ENCODE results near the gene MYLK. TPM values are rescaled to one million over a fixed set of nuclear protein-coding genes. Genes with fewer than 3 reads are reported as not detected.

Gene MYLK
- total and polyA plus RNA-seq, 10 of the 15 experiments (the other 5 are each of a cell fraction or from before 2014, with no cell fraction given): 0.04 to 1.6 (median 0.42) TPM; not detected in 1

GRCh38 chr3:123561188-123561587 is 322.9 kb downstream of the MYLK start:
- Histone ChIP-seq H3K79me2 (ENCODE audit: control insufficient read depth, insufficient read depth, low read length) (no peaks in the 10 kb centered on the region), H3K4me2 (ENCODE audit: control insufficient read depth, insufficient read depth) (no peak overlapping the region), H4K20me1 (ENCODE audit: control insufficient read depth, insufficient read depth) (no peaks in the 10 kb centered on the region), H3K36me3 (ENCODE audit: control insufficient read depth in 2 of 2, insufficient read depth in 2 of 2, low read length in 1 of 2) (no peaks in the 10 kb centered on the region; a peak in 1 of 4 replicates), H3K4me3 (no peak overlapping the region), H3K9me3 (replicated peaks; ENCODE audit: control insufficient read depth, insufficient read depth, low read length) (no peaks in the 10 kb centered on the region), H2AFZ (ENCODE audit: control insufficient read depth, low read depth, low read length) (no peak overlapping the region), H3K27me3 (replicated peaks in 1 of 2; ENCODE audit: control insufficient read depth in 2 of 2, insufficient read depth in 2 of 2, low read length in 1 of 2) (no peaks in the 10 kb centered on the region), H3K27ac (ENCODE audit: control insufficient read depth, insufficient read depth) (no peak overlapping the region), H3K9ac (ENCODE audit: control insufficient read depth, insufficient read depth, low read length) (no peak overlapping the region), H3K4me1 (ENCODE audit: control insufficient read depth, insufficient read depth, low read length) (no peaks in the 10 kb centered on the region)
- SMC1A ChIA-PET (ENCODE audit: uncharacterized antibody, unreplicated experiment): interaction anchor here (1.1 to 6.2 kb wide), 5 partner anchors 10 to 231 kb away, joined by 3 to 56 read pairs (median 5); no protein-coding TSS in a partner anchor
- intact Hi-C loops (cut with micrococcal nuclease; ENCODE audit: unreplicated experiment) (no loop called here), in situ Hi-C loops (cut with MboI) (no loop called here)
- RAD21 ChIA-PET (ENCODE audit: unreplicated experiment): no interaction called here
- ATAC-seq (no peak), DNase-seq (ENCODE audit: low read depth, low spot score) (no peak), FAIRE-seq (no peak)
- WGBS (ENCODE audit: insufficient coverage, insufficient replicate concordance, low lambda C conversion rate, missing lambda C conversion rate): 57% methylated on average over 2 of the region's 2 CpGs
- CTCF ChIA-PET: interaction anchor here (0.7 to 6.8 kb wide), 13 partner anchors 8 to 521 kb away, joined by 3 to 93 read pairs (median 6); no protein-coding TSS in a partner anchor
- POLR2A ChIA-PET: interaction anchor here (0.7 kb wide), 1 partner anchor 69 kb away, joined by 3 read pairs; no protein-coding TSS in a partner anchor
- TF ChIP-seq JUND (IDR thresholded peaks at IDR 0.05; ENCODE audit: low read depth, low read length) (no peak), SUZ12 (IDR thresholded peaks at IDR 0.05; ENCODE audit: unreplicated experiment) (no peak), STAT1 (conservative IDR thresholded peaks at IDR 0.05) (no peak), TCF12 (IDR thresholded peaks at IDR 0.05; ENCODE audit: low read depth, low read length) (no peak), CHD2 (IDR thresholded peaks at IDR 0.05; ENCODE audit: borderline replicate concordance, low read depth, low read length) (no peak), KLF5 (IDR thresholded peaks at IDR 0.05; ENCODE audit: partially characterized antibody) (no peak), TBL1XR1 (IDR thresholded peaks at IDR 0.05; ENCODE audit: low read depth, low read length) (no peak), ZBTB40 (IDR thresholded peaks at IDR 0.05; ENCODE audit: borderline replicate concordance) (no peak), HDGF (IDR thresholded peaks at IDR 0.05) (no peak), ZNF687 (IDR thresholded peaks at IDR 0.05) (no peak), SKIL (IDR thresholded peaks at IDR 0.05; ENCODE audit: low read depth, poor library complexity, severe bottlenecking) (no peak), BRCA1 (IDR thresholded peaks at IDR 0.05; ENCODE audit: low read depth, low read length) (no peak), TCF7 (IDR thresholded peaks at IDR 0.05; ENCODE audit: borderline replicate concordance) (no peak)
- no TSS peak for BruUV-seq (replicated peaks)
